ENCODE results near the gene UNC80. TPM values are rescaled to one million over a fixed set of nuclear protein-coding genes. Genes with fewer than 3 reads are reported as not detected.

The UNC80 gene
- total RNA-seq, 4 donors from 2014 or later, result 0.02 to 0.62 (median 0.15) TPM; not detected in 1

- no peak overlapping the region for H3K4me3 ChIP-seq (ENCODE audit: low read depth, poor library complexity, severe bottlenecking)
- no peak for DNase-seq (ENCODE audit: low spot score in 2 of 2)
- intact Hi-C loops (cut with DNase I; ENCODE audit: low total_unique reads), result no loop called here
- WGBS, 2 donors, result 49 to 51% methylated on average over 3 of the region's 3 CpGs
- no peak for TF ChIP-seq POLR2A (IDR thresholded peaks at IDR 0.05)
- TF ChIP-seq, protein P1, sequence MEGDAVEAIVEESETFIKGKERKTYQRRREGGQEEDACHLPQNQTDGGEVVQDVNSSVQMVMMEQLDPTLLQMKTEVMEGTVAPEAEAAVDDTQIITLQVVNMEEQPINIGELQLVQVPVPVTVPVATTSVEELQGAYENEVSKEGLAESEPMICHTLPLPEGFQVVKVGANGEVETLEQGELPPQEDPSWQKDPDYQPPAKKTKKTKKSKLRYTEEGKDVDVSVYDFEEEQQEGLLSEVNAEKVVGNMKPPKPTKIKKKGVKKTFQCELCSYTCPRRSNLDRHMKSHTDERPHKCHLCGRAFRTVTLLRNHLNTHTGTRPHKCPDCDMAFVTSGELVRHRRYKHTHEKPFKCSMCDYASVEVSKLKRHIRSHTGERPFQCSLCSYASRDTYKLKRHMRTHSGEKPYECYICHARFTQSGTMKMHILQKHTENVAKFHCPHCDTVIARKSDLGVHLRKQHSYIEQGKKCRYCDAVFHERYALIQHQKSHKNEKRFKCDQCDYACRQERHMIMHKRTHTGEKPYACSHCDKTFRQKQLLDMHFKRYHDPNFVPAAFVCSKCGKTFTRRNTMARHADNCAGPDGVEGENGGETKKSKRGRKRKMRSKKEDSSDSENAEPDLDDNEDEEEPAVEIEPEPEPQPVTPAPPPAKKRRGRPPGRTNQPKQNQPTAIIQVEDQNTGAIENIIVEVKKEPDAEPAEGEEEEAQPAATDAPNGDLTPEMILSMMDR (IDR thresholded peaks at IDR 0.05), result no peak
Measured at GRCh38 chr2:209840434-209840833, 68.8 kb downstream of the UNC80 start.

GRCh38 chr2:209845666-209846065, 74.0 kb downstream of the UNC80 start:
- intact Hi-C loops (cut with DNase I; ENCODE audit: low total_unique reads), result no loop called here
- no peak overlapping the region for H3K4me3 ChIP-seq (ENCODE audit: low read depth, poor library complexity, severe bottlenecking)
- TF ChIP-seq, protein P1 (IDR thresholded peaks at IDR 0.05), result no peak
- no peak for TF ChIP-seq POLR2A (IDR thresholded peaks at IDR 0.05)
- WGBS, 2 donors, result 85 to 92% methylated on average over 2 of the region's 2 CpGs
- no peak for DNase-seq (ENCODE audit: low spot score in 2 of 2)

GRCh38 chr2:209864716-209865295, 93.2 kb downstream of the UNC80 start:
- no peak for TF ChIP-seq POLR2A (IDR thresholded peaks at IDR 0.05)
- TF ChIP-seq, protein P1 (IDR thresholded peaks at IDR 0.05), result no peak
- H3K4me3 ChIP-seq (ENCODE audit: low read depth, poor library complexity, severe bottlenecking), result no peak overlapping the region
- intact Hi-C loops (cut with DNase I; ENCODE audit: low total_unique reads), result no loop called here
- 74 to 80% methylated on average over 18 of the region's 18 CpGs for WGBS, 2 donors
- no peak for DNase-seq (ENCODE audit: low spot score in 2 of 2)

- DNase-seq (ENCODE audit: low spot score in 2 of 2), result no peak
- intact Hi-C loops (cut with DNase I; ENCODE audit: low total_unique reads), result no loop called here
- H3K4me3 ChIP-seq (ENCODE audit: low read depth, poor library complexity, severe bottlenecking), result no peak overlapping the region
- WGBS, 2 donors, result 73 to 76% methylated on average over 6 of the region's 6 CpGs
- no peak for TF ChIP-seq POLR2A (IDR thresholded peaks at IDR 0.05)
- TF ChIP-seq, protein P1 (IDR thresholded peaks at IDR 0.05), result no peak
Measured at GRCh38 chr2:209868271-209868994, 96.8 kb downstream of the UNC80 start.

DNA sequence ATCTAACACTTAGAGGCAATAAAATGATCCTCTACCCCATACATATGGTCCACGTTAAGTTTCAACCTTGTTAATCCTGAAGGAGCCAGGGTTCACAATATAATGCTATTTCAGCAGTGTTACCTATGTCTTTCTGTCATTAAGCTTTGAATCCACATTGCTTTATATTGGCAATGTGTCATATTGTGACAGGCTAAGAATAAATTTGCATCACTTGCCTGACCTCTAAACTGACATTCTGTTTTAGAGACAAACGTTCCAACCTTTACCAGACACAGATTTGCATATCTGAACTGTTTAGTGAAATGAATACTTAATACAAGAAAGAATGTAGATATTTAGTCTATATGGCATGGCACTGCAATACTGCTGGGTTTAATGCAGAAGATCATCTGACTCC, 98.4 kb downstream of the UNC80 start:
- no peak for TF ChIP-seq POLR2A (IDR thresholded peaks at IDR 0.05)
- TF ChIP-seq, protein P1 (IDR thresholded peaks at IDR 0.05), result no peak
- 19 to 25% methylated on average over 2 of the region's 2 CpGs for WGBS, 2 donors
- intact Hi-C loops (cut with DNase I; ENCODE audit: low total_unique reads), result no loop called here
- DNase-seq (ENCODE audit: low spot score in 2 of 2), result no peak
- no peak overlapping the region for H3K4me3 ChIP-seq (ENCODE audit: low read depth, poor library complexity, severe bottlenecking)

Measured in lower leg skin (tissue), 4 donors.